ENCODE results near the gene TXNDC8.
"Not testable (repeated sequence)": the region's sequence is repeated elsewhere in the genome, so short reads cannot be mapped to it uniquely, and the experiment has no call there.

TXNDC8 gene

GRCh38 chr9:110323818-110324217 lies 13.8 kb downstream of the TXNDC8 start:
- no peak for DNase-seq

- DNase-seq = no peak
These were observed 16.8 kb downstream of the TXNDC8 start for GRCh38 chr9:110320651-110321445.

GRCh38 chr9:110319781-110320492 lies 17.7 kb downstream of the TXNDC8 start:
- no peak for DNase-seq

GRCh38 chr9:110317911-110318310 lies 19.8 kb downstream of the TXNDC8 start:
- no peak for DNase-seq

- DNase-seq = no peak
These were observed 21.2 kb downstream of the TXNDC8 start for GRCh38 chr9:110316261-110317075.

- not testable (repeated sequence) for DNase-seq
These were observed 25.7 kb downstream of the TXNDC8 start for GRCh38 chr9:110311978-110312377.

GRCh38 chr9:110309681-110310080 lies 28.0 kb downstream of the TXNDC8 start:
- DNase-seq = no peak

GRCh38 chr9:110308633-110309038 lies 29.0 kb downstream of the TXNDC8 start:
- DNase-seq = no peak

- DNase-seq = no peak
These were observed 30.5 kb downstream of the TXNDC8 start for GRCh38 chr9:110307191-110307590.

- DNase-seq = no peak
These were observed 34.5 kb downstream of the TXNDC8 start for GRCh38 chr9:110303133-110303532.

- no peak for DNase-seq
These were observed 39.5 kb downstream of the TXNDC8 start for GRCh38 chr9:110298043-110298605.

GRCh38 chr9:110293248-110293647 lies 44.4 kb downstream of the TXNDC8 start:
- no peak for DNase-seq

- no peak for DNase-seq
These were observed 45.6 kb downstream of the TXNDC8 start for GRCh38 chr9:110291921-110292557.

GRCh38 chr9:110290001-110290400 lies 47.7 kb downstream of the TXNDC8 start:
- no peak for DNase-seq

- no peak for DNase-seq
These were observed 49.2 kb downstream of the TXNDC8 start for GRCh38 chr9:110288503-110288902.

GRCh38 chr9:110287289-110287680 lies 50.4 kb downstream of the TXNDC8 start:
- no peak for DNase-seq

GRCh38 chr9:110284211-110284844 lies 53.3 kb downstream of the TXNDC8 start:
- no peak for DNase-seq

GRCh38 chr9:110283751-110284150 lies 53.9 kb downstream of the TXNDC8 start:
- no peak for DNase-seq

- DNase-seq = no peak
These were observed 55.0 kb downstream of the TXNDC8 start for GRCh38 chr9:110282739-110283081.

GRCh38 chr9:110282018-110282738 lies 55.5 kb downstream of the TXNDC8 start:
- no peak for DNase-seq

- DNase-seq = no peak
These were observed 59.5 kb downstream of the TXNDC8 start for GRCh38 chr9:110278080-110278707.

Data from NCI-H510A treated with DMSO at 0.1 percent for 48 hours (cell line).